GM21737 (cell line): ENCODE measurements around the gene CORO2A.

ENCODE experiments used
- ATAC-seq: cut with Tn5 transposase; IDR thresholded peaks from one replicate; pipeline ENCODE4 v1.9.1; 2021; ENCODE audit warnings: mild to moderate bottlenecking, moderate library complexity; ENCODE audit not compliant: unreplicated experiment

Gene CORO2A

DNA sequence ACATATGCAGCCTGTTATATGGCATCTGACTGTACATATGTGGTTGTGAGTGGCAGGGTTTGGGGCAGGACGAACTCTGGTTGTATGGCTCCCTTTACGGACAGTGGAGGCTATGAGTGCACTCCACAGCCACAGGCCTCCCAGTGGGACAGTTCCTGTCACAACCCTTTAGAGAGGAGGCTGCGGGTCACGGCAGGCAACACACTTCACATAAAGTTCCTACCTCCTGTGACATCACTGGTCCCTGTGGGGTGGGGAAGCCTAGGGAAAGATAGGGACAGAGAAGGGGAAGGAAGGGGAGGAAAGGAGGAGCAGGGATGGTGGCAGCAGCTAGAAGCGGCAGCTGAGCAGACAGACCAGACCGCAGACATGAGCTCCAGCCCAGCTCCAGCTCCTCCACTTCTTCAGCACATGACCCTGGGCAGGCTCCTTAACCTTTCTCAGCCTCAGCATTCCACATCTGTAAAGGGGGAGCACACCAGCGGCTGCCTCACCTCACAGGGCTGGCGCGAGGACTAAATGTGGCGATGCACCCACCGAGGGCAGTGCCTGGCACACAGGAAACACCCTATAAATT, 27.4 kb upstream of the CORO2A start:
- no peak for ATAC-seq

DNA sequence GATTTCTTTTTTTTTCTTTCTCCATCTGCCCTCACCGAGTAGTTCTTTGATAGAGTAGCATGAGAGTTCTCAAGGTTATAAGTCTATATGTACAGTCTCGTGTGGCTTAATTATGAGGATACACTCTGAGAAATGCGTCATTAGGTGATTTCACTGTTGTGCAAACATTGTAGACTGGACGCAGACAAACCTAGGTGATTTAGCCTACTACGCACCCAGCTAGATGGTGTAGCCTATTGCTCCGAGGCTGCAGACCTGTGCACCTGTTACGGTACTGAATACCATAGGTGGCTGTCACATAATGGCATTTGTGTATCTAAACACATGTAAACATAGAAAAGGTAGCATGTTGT, 26.9 kb upstream of the CORO2A start:
- no peak for ATAC-seq

DNA sequence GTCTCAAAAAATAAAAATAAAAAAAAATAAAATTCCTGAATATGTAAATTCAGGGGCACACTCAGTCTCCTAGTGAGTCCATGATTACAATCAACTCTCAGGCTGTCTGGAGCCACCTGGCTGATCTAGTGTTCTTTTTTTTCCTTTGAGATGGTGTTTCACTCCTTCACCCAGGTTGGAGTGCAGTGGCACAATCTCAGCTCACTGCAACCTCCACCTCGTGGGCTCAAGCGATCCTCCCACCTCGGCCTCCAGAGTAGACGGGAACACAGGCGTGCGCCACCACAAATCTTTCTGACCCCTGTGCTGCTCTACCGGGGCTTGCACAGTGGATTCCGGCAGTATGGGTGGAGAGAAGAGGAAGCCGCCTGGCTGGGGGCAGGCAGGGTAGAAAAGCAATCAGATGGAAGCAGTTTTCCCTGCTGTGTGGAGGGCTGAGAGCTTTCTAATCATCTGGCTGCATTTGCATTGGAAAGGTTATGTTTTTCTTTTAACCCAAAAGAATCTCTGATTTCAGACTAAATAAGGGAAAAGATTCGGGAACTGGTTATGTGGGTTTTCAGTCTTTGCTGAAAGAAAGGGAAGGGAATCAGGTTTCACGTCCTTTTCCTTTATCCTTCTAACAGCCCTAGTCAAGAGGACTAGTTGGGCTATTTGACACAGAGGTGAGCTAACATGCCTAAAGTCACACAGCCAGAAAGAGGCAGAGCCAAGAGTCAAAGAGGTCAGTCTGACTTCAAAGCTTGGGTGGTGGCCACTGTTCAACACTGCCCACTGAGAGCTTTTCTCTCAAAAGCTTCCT, 26.3 kb upstream of the CORO2A start:
- no peak for ATAC-seq

DNA sequence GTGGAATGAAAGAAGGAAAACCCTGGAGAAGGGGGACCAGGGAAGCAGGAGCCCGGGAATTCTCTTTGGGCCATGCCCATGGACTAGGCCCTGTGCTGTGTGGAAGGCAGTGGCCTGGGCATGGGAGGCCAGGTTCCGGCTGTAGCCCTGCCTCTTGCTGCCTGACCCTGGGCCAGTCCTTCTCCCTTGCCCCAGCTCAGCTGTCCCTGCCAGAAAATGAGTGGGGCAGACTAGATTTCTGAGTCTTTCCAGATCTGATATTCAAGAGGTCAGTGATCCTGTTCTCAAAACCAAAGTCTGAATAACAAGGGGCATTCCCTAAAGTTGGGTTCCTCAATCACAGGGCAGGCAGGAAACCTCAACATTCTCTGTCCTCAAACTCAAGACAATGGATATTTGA, 24.8 kb upstream of the CORO2A start:
- ATAC-seq = no peak

DNA sequence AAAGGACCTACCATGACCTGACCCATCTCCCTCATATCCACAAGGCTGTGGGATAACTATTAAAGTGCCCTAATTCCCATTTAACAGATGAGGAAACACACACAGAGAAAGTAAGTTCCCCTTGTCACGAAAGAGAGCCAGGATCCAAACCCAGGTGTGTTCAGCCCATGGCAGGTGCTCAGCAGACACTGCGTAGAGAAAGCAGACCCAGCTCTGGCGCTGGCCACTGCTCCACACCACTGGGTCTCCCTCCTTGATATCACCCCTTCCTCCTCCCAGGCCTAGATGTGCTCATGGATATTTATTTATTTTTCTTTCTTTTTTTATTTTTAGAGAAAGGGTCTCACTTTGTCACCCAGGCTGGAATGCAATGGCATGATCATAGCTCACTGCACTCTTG, 24.0 kb upstream of the CORO2A start:
- no peak for ATAC-seq

DNA sequence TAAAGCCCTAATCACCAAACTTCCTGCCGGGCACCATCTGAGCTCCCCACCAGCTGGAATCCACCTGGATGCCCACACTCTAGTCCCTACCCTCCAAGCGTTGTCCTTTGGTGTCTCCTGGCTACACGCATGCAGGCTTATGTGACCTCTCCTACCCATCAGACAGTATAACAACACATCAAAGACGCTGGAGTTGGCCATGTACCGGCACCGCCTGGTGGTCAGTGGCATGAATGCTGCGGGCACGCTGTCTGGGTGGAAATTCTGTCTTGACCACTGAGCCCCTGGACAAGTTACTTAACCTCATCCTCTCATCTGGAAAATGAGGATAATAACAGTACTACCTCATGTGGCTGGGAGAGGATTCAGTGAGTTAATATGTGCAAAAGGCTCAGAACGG, 23.4 kb upstream of the CORO2A start:
- ATAC-seq = no peak

DNA sequence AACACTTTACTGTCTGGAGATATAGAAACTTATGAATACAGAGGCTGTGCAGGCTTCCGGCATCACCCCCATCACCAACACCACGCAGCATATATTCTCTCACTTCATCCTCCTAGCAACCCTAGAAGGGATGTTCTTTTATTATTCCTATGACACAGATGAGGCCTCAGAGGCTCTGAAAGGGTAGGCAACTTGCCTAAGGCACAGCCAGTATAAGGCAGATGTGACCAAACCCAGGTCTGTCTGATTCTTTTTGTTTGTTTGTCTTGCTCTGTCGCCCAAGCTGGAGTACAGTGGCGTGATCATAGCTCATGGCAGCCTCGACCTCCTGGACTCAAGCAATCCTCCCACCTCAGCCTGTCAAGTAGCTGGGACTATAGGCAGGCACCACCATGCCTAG, 22.8 kb upstream of the CORO2A start:
- ATAC-seq = no peak

DNA sequence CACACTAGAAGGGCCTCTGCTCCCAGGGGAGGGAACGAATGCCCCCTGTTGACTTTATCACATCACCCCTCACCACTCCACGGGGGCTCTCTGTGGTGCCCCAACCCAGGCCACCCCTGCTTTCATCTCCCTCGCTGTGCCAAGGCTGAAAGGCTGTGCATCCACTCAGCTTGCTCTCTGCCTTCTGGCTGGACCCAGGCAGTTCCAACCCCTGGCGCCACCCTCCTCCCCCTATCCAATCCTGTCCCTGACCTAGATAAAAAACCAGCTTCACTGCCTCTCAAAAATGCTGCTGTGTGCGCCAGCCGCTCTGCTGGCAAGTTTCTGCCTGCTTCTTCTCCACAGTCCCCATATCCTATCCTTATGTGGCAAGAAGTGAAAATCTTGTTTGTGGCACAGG, 22.4 kb upstream of the CORO2A start:
- ATAC-seq = no peak

DNA sequence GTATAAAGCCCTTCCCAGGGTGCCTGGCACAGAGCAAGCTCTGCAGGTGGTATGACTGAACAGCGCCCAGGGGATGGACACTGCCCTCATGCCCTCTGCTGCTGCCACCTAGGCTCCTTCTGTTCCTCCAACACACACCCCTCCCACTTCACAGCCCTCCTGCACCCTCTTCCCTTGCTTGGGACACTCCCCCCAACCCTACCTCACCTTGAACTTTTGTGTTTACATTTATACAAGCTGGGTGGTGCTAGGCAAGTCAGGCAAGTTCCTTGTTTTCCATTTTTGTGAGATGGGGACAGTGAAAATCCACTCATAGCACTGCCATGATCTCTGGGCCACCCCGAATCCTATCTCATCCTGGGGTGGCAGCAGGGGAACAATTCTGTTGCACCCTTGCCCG, 18.8 kb upstream of the CORO2A start:
- ATAC-seq = no peak

DNA sequence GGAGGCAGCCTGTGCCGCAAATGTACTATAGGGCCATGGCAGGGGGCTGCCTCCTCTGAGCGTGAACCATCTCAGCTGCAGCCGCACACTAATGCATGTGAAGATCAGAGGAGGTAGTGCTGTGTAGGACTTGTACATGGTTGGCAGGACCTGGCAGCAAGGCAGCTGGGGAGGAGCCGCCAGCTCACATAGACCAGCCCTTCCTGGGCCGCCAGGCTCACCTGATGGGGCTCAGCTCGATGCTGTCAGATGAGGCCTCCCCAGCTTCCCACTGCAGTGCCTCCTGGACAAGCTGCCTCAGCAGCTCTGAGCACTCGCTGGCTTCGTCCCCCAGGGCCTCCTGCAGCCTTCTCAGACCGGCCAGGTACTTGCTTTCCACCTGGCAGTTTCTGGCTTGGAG, 18.0 kb upstream of the CORO2A start:
- ATAC-seq = no peak

DNA sequence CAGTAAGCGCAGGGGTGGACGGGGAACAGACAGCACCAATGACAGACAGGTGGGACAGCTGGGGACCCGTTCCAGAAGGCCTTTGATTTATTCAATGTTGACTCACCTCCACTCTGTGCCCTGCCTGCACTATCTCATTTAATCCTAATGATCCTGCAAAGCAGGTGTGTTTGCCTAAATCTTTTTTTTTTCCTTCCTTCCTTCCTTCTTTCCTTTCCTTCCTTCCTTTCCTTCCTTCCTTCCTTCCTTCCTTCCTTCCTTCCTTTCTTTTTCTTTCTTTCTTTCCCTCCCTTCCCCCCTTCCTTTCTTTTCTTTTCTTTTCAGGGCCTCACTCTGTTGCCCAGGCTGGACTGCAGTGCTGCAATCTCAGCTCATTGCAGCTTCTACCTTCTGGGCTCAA, 17.1 kb upstream of the CORO2A start:
- ATAC-seq = no peak

DNA sequence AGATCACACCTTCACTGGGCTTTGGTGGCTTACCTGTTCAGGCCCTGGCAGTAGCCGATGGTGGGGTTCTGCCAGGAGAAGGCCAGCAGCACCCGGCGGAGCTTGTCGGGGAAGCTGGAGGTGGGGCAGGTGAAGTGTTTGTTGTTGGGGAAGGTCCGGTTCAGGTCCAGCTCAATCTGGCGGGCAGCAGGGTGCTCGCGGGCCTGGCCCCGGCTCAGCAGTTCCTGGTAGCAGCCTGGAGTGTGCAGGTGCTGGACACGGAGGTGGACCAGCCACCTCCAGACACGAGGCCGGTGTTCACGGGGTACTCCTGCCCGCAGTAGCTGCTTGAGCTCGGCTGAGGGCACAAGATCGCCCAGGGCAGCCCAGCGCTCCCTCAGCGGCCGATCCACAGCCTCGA, 16.2 kb upstream of the CORO2A start:
- ATAC-seq = no peak

DNA sequence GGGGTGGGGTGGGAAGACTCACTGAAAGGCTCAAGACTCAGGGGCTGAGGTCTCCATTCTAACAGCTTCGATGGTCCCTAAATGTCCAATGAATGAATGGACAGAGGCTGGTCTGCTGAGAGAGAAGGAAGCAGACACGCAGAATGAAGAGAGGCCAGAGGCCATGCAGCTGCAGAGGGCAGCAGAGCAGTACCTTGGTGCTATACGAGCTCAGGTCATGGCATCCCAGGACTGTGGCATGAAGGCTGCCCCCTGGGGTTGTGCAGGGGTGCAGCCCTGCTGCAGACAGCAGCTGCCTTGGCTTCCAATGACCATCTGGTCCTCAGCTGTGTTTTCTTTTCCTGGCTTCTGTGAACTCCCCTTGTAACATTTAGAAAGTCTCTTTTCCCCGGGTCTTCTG, 15.2 kb upstream of the CORO2A start:
- no peak for ATAC-seq

DNA sequence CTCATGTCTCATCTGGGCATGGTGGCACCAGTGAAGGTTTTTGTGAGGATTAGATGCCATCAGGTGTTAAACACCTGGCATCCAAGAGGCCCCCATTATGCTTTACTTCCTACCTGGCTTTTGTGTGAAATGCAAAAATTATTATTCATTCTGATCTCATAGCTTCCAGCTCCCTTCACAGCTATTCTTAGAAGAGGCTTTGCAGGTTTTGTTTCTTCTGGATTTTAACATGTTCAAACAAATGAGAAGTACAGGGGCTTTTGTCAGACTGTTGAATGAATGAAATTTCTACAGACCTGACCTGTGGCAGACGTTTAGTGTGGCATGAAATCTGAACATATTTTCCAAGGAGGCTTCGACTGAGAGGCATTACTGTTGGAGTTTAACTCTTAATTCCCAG, 14.3 kb upstream of the CORO2A start:
- no peak for ATAC-seq

DNA sequence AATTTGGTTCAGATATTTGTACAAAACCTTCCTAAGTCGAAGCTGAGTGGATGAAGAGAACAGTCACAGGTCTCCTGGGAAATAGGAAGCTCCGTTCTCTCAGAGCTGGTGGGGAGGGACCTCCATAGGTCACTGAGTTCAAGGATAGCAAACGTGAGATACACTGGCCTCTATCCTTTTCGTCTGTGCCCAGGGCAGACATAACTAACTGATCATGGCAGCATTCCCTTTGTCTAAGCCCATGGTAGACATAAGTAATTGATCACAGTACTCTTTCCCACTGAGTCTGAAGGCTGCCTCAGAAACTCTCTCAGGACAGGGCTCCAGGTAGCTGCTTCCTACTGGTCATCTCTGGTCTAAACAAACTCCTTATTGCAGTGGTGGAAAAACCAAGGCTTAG, 12.3 kb upstream of the CORO2A start:
- ATAC-seq = no peak

DNA sequence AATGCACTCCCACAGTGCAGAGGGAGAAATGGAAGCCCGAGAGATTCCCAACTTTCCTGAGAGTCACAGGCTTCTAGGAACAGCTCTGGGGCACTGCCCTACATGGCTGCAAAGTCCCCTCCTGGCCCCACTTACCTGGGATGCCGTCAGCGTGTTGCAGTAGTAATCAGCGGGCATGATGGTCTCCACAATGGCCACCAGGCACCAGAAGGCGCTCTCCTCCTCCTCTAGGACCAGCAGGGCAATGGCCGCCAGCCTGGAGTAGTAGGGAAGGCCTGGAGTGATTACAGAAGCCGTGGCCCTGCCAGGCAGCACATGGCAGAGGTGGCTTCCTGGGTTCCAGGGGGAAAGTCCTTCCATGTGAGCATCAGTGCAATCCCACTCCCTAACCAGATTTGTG, 10.7 kb upstream of the CORO2A start:
- no peak for ATAC-seq

DNA sequence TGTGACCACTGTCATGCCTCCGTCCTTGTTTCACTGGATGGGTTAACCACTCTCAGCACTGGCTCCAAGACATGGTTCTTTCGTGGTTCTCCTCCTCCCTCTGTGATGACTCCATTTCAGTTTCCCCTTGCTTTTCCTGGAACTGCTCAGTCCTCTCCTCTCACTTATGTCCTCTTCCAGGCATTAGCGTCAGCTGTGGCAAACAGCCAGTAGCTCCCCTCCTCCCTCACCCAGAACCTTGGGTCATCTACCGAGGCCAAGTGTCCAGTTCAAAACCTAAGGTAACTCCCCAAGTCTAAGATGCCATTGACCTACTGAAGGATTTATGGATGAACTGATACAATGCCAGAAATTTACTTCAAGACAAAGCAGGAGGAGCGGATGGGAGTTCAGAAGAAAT, 9.8 kb upstream of the CORO2A start:
- no peak for ATAC-seq

DNA sequence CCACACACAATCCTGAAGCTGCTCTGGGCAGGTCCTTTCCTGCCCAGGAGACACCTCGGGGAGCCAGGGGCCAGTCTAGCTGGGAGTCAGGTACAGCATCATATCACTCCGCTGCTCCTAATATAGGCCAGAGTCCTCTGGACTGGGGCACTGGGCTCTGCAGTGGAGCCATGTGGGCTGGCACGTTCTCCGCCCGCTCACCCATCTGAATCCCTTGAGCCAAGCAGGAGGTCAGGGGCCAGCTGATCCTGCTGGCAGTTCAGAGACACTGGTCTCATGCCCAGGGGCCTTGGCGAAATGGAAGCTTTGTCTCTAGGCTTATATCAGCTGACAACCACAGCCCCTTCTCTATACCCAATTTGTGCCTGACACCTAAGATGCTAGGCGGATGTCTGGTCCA, 9.3 kb upstream of the CORO2A start:
- ATAC-seq = no peak

DNA sequence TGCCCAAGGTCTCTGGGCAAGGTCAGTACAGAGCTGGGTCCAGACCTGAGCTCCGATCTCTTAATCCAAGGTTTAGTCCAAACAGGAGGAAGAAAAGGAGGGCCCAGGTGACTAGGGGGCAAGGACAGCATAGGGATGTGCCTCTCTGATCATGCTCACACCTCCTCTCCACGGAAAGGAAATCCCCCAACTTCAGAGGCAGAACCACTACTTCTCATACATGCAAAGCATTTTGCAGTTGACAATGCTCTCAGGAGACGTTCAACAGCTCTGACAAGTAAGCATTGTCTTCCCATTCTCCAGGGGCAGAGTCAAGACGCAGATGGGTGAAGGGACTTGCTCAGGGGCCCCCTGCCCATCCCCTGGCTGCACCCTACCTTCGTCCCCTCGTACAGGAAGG, 8.7 kb upstream of the CORO2A start:
- no peak for ATAC-seq

DNA sequence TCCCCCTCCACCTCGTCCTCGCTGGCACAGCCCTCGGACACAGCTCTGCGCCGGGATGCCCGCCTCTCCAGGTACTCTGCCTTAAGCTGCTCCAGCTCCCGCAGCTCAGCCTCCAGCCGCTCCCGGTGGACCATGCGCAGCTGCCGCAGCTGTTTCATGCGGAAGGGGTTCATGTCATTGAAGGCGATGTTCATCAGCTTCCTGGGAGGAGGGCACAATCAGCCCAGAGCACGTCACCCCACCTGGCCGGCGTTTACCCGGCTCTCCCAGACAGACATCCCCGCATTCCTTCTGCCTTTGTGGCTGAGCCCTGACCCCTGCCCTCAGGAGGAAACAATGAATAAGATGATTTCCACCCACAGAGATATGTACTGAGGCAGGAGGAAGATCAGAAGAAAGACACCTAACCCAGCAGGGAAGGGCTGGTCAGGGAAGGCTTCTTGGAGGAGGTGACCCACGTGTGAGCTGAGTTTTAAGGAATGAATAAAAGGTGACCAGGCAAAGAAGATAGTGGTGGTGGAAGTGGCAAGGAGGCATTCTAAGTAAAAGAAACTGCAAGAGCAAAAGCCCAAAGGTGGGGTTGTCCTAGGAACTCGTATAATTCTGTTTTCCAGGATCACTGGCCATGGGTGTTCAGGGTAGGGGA, 7.1 kb upstream of the CORO2A start:
- ATAC-seq = no peak

DNA sequence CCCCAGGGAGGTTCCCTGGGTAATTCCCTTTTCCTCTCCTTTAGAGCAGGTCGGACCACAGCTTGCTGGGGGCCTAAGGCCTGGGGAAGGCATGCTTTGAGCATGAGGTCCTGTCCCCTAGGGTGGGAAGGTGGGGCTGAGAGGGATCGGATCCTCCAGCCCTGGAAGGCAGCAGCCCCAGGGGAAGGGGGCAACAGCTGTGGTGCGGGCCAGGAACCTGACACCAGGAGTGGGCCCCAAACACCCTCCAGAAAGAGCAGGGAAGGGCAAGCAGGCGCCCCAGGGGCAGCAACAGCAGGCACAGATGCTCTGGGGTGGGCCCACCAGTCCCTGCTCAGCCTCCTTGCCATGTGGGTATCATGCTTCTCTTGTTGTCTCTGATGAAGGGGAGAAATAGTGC, 3.2 kb upstream of the CORO2A start:
- ATAC-seq = no peak

DNA sequence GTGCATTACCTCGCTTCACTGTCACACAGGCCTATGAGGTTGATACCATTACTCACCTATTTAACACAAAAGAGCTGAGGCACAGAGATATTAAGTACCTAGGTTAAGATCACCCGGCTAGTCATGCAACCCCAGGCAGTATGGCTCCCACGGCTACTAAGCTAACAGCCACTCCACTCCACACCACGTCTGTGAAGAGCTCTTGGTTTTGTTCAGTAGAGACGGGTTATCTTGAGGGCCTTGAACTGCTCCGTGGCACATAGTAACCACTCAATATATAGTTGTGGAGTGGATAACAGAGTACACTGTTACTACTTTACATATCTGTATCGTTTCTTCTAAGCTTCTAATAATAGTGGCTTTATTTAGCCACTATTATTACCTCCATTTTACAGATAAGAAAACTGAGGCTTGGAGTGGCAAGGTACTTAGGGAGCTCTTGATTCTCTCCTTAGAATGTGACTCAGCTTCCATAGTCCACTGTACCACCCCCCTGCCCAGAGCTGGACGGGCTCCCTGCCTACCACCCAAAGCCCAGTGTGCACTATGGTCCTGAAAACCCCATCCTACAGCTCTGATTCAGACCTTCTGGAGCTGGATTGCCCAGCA, 1.0 kb upstream of the CORO2A start:
- no peak for ATAC-seq
